Subcutaneous abdominal adipose tissue (tissue), 5 donors: ENCODE measurements around the gene SMYD5.
A peak's percentile ranks its signal among the peaks of the same experiment; 100 is the strongest.
"Not testable (repeated sequence)": the region's sequence is repeated elsewhere in the genome, so short reads cannot be mapped to it uniquely, and the experiment has no call there.

Experiments used
- H3K27ac ChIP-seq: one replicate; pipeline ENCODE4 v1.7.0; 2013; ENCODE audit warnings: low read depth, mild to moderate bottlenecking, inconsistent platforms, low read length, moderate library complexity
- H3K27me3 ChIP-seq, 5 donors: one replicate each; pipeline ENCODE4 v1.7.0; 2013; ENCODE audit warnings: low read length in 5 of 5, inconsistent platforms in 1 of 5; ENCODE audit not compliant: control insufficient read depth in 5 of 5, insufficient read depth in 4 of 5
- H3K36me3 ChIP-seq, 5 donors: one replicate each; pipeline ENCODE4 v1.7.0; 2013; ENCODE audit warnings: low read length in 5 of 5; ENCODE audit not compliant: control insufficient read depth in 5 of 5, insufficient read depth in 5 of 5
- H3K4me1 ChIP-seq, 5 donors: one replicate each; pipeline ENCODE4 v1.7.0; 2013; ENCODE audit warnings: low read length in 5 of 5, mild to moderate bottlenecking in 3 of 5, moderate library complexity in 1 of 5; ENCODE audit not compliant: control insufficient read depth in 5 of 5, insufficient read depth in 5 of 5
- H3K4me3 ChIP-seq, 5 donors: one replicate each; pipeline ENCODE4 v1.7.0; 2013; ENCODE audit warnings: low read length in 5 of 5, low read depth in 1 of 5
- H3K9ac ChIP-seq, 5 donors: one replicate each; pipeline ENCODE4 v1.7.0; 2013; ENCODE audit warnings: low read length in 5 of 5, mild to moderate bottlenecking in 4 of 5, moderate library complexity in 3 of 5
- H3K9me3 ChIP-seq, 5 donors: one replicate each; pipeline ENCODE4 v1.7.0; 2013; ENCODE audit warnings: low read length in 5 of 5; ENCODE audit not compliant: control insufficient read depth in 5 of 5
- donor health status: healthy.
- donor health status: healthy.
- donor health status: healthy.
- donor health status: healthy.
- donor health status: healthy.

SMYD5 gene

DNA sequence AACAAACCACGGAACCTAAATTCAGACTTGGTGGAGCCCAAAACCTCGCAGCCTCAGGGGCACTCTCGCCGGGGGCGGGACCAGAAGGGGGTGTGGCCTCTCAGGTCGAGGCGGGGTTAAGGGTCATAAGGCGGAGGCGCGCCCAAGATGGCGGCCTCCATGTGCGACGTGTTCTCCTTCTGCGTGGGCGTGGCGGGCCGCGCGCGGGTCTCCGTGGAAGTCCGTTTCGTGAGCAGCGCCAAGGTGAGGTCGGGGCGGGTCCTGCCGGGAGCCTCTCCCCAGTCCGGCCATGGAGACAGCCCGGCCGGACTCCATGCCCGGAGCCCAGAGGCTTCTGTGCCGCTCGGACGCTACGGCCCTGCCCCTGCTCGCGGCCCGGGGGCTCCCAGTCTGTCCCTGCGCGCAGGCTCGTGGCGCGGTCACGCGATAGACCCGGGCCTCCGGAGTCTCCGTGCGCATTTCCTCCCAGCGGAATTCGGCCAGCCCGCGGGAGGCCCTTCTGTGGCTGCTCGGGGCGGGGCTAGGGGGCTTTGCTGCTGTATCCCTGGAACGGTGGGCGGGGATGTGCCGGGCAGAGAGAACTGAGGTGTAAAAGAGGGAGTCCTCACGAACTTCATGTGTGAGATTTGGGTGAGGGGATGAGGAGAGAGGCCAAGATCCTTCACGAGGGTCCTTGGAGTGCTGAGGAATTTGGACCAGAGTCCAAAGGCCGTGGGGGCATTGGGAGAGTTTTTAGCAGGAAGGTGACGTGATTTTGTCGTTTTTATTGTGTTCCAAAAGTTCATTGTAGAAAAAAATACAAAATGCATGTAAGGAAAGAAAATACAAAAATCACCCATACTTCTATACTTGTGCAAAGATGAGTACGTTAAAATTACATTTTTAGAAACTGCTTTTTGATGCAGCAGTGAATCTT is at the start of gene SMYD5:
SMYD5 (plus strand) TSS at position 126 of the 916 bp plus-strand sequence; CDS start at position 148, 22 bp downstream.
- no peaks in the 10 kb centered on the region for H3K9me3 ChIP-seq
- peaks cover 0 to 28% (median 26%) of the 10 kb centered on the region in 5 donors for H3K4me1 ChIP-seq
- H3K4me3 ChIP-seq: peak within 1 kb of the TSS; percentile 78 to 91 (median 83)
- H3K36me3 ChIP-seq: peaks cover 0 to 6% (median 4%) of the 10 kb centered on the region in 5 donors
- H3K27ac ChIP-seq: peak within 1 kb of the TSS; percentile 70
- peaks cover 0 to 2% (median 0%) of the 10 kb centered on the region in 5 donors for H3K27me3 ChIP-seq
- peak within 1 kb of the TSS; percentile 84 to 88 (median 87) for H3K9ac ChIP-seq

DNA sequence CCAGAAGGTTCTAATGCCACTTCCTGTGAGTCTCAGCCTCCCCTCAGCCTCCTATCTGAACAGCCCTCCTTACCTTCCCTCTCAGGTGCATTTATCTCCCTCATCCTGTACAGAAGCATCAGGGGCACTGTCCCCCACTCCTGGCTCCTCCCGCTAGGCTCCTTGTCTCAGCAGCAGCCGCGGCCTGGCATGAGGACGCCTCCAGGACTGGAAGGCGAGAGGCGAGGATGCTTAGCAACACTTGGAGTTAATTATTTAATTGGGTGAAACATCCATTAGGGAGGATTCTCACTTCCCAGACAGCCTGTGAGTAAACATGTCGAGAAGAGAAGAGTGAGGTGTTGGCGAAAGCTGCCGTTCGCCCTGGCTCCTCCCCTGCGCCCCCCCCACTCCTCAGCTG is 48.1 kb upstream of the SMYD5 start:
- not testable (repeated sequence) for H3K9ac ChIP-seq, H3K27ac ChIP-seq, H3K27me3 ChIP-seq, H3K4me3 ChIP-seq, H3K9me3 ChIP-seq, H3K4me1 ChIP-seq, H3K36me3 ChIP-seq

DNA sequence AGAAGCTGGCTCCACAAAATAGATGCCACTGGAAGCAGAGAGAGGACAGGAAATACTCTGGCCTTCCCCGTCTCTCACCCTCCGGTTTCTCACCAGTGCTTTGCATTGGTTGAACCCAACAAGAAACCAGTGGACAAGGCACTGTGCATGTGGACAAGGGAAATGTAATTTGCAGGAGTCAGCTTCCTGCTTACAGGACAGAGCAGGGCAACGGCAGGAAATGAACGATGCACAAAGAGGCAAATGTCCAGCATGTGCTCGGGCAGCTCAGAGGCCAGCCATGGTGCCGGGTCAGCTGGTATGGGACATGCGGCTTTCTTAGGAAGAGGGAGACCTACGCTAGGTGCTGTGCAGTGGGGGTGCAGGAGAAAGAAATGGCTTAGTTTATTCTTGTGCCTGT is 47.2 kb upstream of the SMYD5 start:
- H3K9ac ChIP-seq, H3K4me3 ChIP-seq, H3K27me3 ChIP-seq, H3K9me3 ChIP-seq, H3K4me1 ChIP-seq, H3K36me3 ChIP-seq, H3K27ac ChIP-seq: not testable (repeated sequence)

DNA sequence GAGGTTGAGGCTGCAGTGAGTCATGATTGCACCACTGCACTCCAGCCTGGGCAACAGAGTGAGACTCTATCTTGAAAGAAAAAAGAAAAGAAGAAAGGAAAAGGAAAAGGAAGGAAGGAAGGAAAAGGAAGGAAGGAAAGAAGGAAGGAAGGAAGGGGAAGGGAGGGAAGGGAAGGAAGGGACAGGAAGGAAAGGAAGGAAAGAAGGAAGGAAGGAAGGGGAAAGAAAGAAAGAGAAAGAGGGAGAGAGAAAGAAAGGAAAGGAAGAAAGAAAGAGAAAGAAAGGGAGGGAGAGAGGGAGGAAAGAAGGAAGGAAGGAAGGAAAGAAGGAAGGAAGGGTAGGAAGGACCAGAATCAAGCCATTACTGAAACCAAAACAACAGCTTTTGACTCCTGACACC is 45.7 kb upstream of the SMYD5 start:
- H3K27me3 ChIP-seq, H3K4me3 ChIP-seq, H3K4me1 ChIP-seq, H3K9me3 ChIP-seq, H3K27ac ChIP-seq, H3K36me3 ChIP-seq, H3K9ac ChIP-seq: not testable (repeated sequence)

DNA sequence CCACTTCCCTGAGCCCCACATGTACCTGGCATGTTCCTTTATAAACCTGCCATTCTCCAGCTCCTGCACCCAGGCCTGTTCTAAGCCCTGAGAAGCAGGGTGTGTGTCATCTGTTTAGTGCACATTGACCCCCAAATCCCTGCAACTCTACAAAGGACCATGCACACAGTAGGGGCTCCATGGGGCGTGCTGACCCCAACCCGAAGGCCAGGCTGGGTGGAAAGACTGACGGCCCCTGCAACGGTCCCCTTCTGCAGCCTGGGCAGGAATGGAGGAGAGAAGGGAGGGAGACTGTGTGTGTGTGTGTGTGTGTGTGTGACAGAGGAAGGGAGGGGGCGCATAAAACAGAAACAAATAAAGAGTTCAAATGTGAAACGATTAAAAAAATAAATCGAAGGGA is 43.7 kb upstream of the SMYD5 start:
- H3K9ac ChIP-seq, H3K36me3 ChIP-seq, H3K4me1 ChIP-seq, H3K27ac ChIP-seq, H3K4me3 ChIP-seq, H3K9me3 ChIP-seq: not testable (repeated sequence)
- peaks cover 0 to 14% (median 3%) of the 10 kb centered on the region in 5 donors for H3K27me3 ChIP-seq

DNA sequence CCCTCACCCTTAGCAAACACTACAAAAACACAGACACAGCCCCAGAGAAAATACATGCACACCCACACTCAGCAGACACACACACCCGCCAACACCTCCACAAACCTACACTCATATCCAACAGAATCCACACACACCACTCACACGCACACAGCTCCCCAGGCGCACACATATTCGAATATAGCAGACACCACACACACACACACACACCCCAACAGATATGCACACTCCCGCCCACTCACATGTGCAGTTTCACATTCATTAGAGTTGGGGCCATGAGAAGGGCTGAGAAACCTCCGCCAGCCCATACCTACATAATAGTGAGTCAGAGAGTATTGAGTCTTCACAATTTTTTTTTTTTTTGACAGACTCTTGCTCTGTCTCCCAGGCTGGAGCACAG is 41.1 kb upstream of the SMYD5 start:
- Histone ChIP-seq H3K9me3 (no peaks in the 10 kb centered on the region), H3K36me3 (no peaks in the 10 kb centered on the region), H3K27me3 (peaks cover 0 to 14% (median 3%) of the 10 kb centered on the region in 5 donors), H3K4me1 (peaks cover 0 to 30% (median 24%) of the 10 kb centered on the region in 5 donors), H3K9ac (no peak overlapping the region), H3K27ac (no peak overlapping the region), H3K4me3 (no peak overlapping the region)

DNA sequence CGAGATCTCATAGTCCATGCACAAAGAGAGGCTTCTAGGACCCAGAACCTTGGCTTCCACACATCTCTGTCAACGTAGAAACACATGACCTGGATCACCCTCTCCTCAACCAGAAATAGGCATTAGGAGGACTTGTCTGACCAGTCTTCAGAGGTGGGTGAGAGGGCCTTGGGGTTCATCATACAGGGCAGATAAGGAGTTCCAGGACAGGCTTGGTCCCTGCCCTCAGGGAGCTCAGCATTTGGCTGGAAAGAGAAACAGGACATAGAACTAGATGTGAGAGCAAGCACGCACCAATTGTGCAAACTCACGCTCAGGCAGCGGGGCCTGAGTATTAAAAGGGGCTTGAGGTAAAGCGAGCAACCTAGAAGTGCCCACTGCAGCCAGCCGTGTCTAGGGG is 40.3 kb upstream of the SMYD5 start:
- Histone ChIP-seq H3K9me3 (no peaks in the 10 kb centered on the region), H3K27ac (no peak overlapping the region), H3K4me3 (no peak overlapping the region), H3K27me3 (peaks cover 0 to 14% (median 3%) of the 10 kb centered on the region in 5 donors), H3K4me1 (peaks cover 0 to 31% (median 25%) of the 10 kb centered on the region in 5 donors), H3K9ac (no peak overlapping the region), H3K36me3 (no peaks in the 10 kb centered on the region)

DNA sequence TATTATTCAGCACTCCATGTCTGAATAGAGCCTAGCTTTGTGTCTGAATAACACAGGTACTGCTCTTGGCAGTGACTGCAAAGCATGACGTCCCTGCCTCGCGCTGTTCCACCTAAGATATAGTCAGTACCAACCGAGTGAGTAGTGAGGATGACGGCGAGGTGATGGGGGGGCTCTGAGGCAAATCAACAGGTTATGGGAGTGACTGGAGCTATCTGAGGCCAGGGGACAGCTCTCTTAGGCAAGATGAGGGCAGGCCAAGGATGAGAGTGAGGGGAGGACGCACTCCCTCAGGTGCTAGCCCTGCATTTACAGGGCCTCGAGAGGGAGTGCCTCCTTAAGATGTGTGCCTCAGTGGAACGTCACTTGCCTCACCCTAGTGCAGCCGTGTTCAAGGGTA is 39.8 kb upstream of the SMYD5 start:
- Histone ChIP-seq H3K27ac (no peak overlapping the region), H3K9me3 (no peaks in the 10 kb centered on the region), H3K27me3 (peaks cover 0 to 14% (median 3%) of the 10 kb centered on the region in 5 donors), H3K9ac (no peak overlapping the region), H3K4me3 (no peak overlapping the region), H3K36me3 (no peaks in the 10 kb centered on the region), H3K4me1 (peaks cover 0 to 31% (median 25%) of the 10 kb centered on the region in 5 donors)

DNA sequence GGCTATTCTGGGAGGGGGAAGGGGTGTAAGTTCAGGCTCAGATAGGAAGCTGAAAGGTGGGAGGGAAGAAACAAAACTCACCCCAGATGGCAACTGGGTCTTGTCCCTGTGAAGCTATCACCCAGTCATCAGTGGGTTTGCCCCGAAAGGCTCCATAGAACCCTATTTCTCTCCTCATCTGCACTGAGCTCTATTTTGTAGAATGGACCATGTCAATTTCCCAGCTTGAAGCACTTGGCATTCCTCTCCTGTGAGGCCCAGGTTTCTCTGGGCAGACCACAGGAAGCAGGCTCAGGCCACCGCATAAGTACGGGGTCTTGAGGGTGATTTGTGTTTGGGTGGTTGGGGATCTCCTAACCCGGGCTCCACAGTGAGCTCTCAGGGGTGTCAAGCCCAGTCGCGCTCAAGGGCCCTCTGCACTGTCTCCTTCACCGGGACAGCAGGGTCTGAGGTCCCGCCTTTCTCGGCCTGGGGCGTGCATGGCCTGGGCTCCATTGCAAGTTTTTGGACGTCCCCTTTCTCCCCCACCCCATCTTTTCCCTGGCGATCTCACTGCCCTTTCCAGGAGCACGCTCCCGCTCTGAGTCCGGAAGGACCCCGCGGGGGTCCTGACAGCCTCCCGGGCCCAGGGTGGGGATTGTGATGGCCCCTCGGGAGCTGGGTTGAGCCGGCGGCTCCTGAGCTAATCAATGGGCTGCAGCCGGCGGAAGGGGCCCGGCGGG is 38.9 kb upstream of the SMYD5 start:
- Histone ChIP-seq H3K4me1 (peaks cover 0 to 31% (median 25%) of the 10 kb centered on the region in 5 donors), H3K27ac (no peak overlapping the region), H3K4me3 (peak overlapping the region in 4 of 5 donors; percentile 60 to 84 (median 74)), H3K9ac (peak overlapping the region in 2 of 5 donors; percentile 36 to 79), H3K36me3 (no peaks in the 10 kb centered on the region), H3K9me3 (no peaks in the 10 kb centered on the region), H3K27me3 (peaks cover 0 to 14% (median 6%) of the 10 kb centered on the region in 5 donors)

DNA sequence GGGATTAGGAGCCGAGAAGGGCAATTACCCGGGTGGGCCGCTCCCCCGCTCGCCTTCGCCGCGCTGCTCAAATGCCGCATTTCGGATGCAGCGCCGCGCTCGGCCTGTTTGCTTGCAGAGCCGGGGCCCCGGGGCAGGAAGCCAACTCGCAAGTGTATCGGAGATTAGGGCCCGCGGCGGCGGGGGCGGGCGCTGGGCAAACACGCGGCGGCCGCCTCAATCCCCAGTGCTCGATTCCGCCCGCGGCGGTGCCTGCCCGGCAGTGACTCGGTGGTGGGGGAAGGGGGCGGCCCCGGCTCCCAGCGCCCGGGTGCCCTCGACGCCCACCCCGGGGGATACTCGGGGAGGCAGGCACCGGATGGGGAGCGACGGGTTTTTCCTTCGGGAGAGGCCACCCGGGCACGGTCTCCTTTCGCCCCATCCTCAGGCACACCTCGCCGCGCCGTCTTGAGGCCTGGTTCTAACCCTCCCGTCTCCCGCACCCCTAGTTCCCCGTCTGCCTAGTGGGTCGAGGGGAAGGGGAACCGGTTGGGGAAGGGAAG is 38.3 kb upstream of the SMYD5 start:
- Histone ChIP-seq H3K4me1 (peaks cover 0 to 31% (median 25%) of the 10 kb centered on the region in 5 donors), H3K27ac (no peak overlapping the region), H3K27me3 (peaks cover 0 to 14% (median 6%) of the 10 kb centered on the region in 5 donors), H3K9ac (peak overlapping the region in 4 of 5 donors; percentile 31 to 81 (median 78)), H3K9me3 (no peaks in the 10 kb centered on the region), H3K36me3 (no peaks in the 10 kb centered on the region), H3K4me3 (peak overlapping the region in 4 of 5 donors; percentile 60 to 84 (median 74))
